Gastroesophageal sphincter (tissue), 3 donors: ENCODE measurements around the gene CMYA5.

ENCODE experiments used
- CTCF ChIP-seq, 4 experiments: fragments of 200-600 bp in 2 of 4; fragments of 450-650 bp in 2 of 4; sonication (generic) in 1 of 4; IDR thresholded peaks; one replicate each; pipeline ENCODE4 v1.5.1; 2017 to 2019; ENCODE audit warnings: antibody characterized with exemption in 4 of 4, mild to moderate bottlenecking in 2 of 4, moderate library complexity in 2 of 4
- POLR2A ChIP-seq, 2 donors: fragments of 450-650 bp; IDR thresholded peaks; one replicate each; pipeline ENCODE4 v1.6.1; 2017; ENCODE audit warnings: antibody characterized with exemption in 2 of 2, mild to moderate bottlenecking in 2 of 2, moderate library complexity in 1 of 2

- TF ChIP-seq CTCF (IDR thresholded peaks at IDR 0.05) (no peak), POLR2A (IDR thresholded peaks at IDR 0.05) (no peak)
Measured at GRCh38 chr5:79794347-79794746, 104.7 kb downstream of the CMYA5 start.
